NCI-H146 (cell line): ENCODE results near the gene UBA6.
"Not testable (repeated sequence)": the region's sequence is repeated elsewhere in the genome, so short reads cannot be mapped to it uniquely, and the experiment has no call there.

Source experiments
- DNase-seq: peaks from one replicate; lab custom pipeline; 2025; lab: John Stamatoyannopoulos, UW

UBA6 gene

GRCh38 chr4:67660418-67660817 is 40.5 kb downstream of the UBA6 start:
- no peak for DNase-seq

GRCh38 chr4:67659065-67659464 is 41.9 kb downstream of the UBA6 start:
- DNase-seq, result no peak

- DNase-seq, result no peak
Observed at GRCh38 chr4:67658302-67658701, 42.7 kb downstream of the UBA6 start.

DNA sequence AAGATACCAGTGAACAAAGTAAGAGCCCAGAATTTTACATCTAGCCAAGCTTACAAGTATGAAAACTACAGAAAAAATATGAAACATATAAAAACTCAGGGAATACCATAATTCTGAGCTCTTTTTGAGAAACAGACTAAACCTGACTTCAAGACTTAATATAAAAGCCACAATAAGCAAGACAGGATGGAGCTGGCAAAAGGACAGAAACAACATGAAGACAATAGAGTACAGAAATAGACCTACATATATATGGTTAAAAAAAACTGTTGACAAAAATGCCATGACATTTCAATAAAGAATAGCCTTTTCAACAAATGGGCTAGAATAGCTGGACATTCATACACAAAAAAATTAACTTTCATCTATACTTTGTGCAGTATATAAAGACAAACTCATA is 49.4 kb downstream of the UBA6 start:
- DNase-seq, result no peak

DNA sequence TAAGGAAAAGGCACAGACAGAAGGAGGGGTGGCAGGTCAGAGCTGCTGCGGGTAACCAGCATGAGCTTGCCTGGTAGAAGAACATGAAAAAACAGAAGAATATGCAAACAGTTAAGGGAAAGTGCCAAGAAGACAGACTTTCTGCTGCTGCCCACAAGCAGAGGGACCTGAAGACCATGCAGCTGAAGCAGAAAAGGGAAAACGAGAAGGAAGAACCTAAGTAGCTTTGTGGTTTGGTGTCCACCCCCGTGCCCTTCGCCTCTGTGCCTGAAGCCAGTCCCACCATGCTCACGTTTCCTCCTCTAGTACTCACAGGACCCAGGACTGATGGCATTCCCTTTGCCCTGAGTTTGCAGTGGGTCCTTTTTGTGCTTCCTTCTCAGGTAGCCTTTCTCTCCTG is 62.8 kb downstream of the UBA6 start:
- DNase-seq, result no peak

DNA sequence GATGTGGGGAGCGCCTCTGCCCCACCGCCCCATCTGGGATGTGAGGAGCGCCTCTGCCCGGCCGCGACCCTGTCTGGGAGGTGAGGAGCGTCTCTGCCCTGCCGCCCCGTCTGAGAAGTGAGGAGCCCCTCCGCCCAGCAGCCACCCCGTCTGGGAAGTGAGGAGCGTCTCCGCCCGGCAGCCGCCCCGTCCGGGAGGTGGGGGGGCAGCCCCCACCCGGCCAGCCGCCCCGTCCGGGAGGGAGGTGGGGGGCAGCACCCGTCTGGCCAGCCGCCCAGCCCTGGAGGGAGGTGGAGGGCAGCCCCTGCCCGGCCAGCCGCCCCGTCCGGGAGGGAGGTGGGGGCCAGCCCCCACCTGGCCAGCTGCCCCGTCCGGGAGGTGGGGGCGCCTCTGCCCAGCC is 64.0 kb downstream of the UBA6 start:
- DNase-seq, result not testable (repeated sequence)

DNA sequence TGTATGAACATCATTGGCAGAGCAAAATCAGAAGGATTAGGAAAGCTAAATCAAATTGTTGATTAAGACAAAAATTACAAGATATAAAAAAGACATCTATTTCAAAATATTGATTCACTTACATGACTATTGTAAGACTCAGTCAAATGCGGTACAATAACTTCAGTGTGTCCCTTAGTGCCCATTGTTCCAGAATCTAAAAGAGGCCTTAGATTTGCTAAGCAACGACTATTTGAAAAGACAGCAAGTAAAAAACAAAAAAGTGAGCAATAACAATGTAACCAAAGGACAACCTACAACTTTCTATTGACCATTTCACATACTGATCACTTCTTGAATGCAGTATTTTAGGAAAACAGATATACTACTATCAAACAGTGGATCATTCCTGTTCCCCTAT is 65.6 kb downstream of the UBA6 start:
- DNase-seq, result no peak

GRCh38 chr4:67634741-67635140 is 66.2 kb downstream of the UBA6 start:
- DNase-seq, result no peak

- DNase-seq, result no peak
Observed at GRCh38 chr4:67632492-67632891, 68.5 kb downstream of the UBA6 start.

GRCh38 chr4:67624939-67625338 is 76.0 kb downstream of the UBA6 start:
- no peak for DNase-seq

GRCh38 chr4:67616478-67616877 is 84.5 kb downstream of the UBA6 start:
- no peak for DNase-seq

GRCh38 chr4:67615119-67615518 is 85.8 kb downstream of the UBA6 start:
- DNase-seq, result no peak

GRCh38 chr4:67614186-67614585 is 86.8 kb downstream of the UBA6 start:
- no peak for DNase-seq

DNA sequence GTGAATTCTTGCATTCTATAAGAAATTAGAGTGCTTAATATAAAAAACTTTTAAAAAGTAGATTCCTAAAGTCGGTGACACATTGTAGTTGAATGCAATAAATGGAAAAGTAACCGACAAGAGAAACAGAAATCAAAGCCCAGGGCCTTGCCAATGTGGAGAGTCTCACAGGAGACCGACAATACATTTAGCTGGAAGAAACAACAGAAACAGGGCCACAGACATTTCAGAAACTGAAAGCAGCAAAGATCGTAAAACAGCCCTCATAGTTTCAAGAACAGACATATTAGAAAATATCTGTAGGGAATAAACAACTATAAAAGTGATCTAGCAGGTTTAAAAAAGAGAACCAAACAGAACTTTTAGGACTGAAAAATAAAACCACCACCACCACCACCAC is 92.9 kb downstream of the UBA6 start:
- no peak for DNase-seq

- no peak for DNase-seq
Observed at GRCh38 chr4:67604749-67605148, 96.2 kb downstream of the UBA6 start.

DNA sequence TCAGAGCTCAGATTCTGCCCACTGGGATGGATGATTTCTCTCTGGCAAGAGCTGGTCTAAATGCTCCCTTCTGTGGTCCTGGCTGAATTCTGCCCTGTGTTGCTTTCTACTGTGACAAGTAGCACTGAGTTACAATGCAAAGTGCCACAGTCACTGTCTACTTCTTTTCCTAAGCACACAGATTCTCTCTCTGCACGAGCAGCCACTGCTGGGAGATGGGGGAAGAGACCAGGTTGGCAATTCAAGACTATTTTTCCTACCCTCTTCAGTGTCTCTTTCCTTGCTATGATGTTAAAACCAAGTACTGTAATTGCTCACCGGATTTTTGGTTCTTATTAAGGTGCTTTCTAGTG is 97.0 kb downstream of the UBA6 start:
- no peak for DNase-seq

- no peak for DNase-seq
Observed at GRCh38 chr4:67603310-67604028, 97.5 kb downstream of the UBA6 start.

- no peak for DNase-seq
Observed at GRCh38 chr4:67593741-67594175, 107.2 kb downstream of the UBA6 start.

- no peak for DNase-seq
Observed at GRCh38 chr4:67587156-67587555, 113.8 kb downstream of the UBA6 start.

GRCh38 chr4:67584496-67584895 is 116.5 kb downstream of the UBA6 start:
- no peak for DNase-seq

DNA sequence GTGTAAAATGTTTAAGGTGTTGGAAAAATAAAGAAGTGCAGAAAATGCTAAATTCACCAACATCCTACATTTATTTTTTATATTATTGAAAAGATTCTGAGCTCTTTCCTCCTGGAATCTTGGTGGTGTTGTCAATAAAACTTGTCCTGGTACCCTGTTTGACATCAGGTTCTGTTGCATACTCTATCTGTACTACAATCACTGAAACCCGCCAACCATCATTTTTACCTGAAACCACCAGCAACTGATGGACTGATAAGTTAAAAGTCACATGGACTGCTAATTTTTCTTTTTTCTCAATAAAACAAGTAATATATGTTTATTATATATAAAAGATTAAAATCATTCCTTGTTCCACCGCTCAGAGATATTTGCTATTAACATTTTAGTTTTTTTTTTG is 119.0 kb downstream of the UBA6 start:
- no peak for DNase-seq

DNA sequence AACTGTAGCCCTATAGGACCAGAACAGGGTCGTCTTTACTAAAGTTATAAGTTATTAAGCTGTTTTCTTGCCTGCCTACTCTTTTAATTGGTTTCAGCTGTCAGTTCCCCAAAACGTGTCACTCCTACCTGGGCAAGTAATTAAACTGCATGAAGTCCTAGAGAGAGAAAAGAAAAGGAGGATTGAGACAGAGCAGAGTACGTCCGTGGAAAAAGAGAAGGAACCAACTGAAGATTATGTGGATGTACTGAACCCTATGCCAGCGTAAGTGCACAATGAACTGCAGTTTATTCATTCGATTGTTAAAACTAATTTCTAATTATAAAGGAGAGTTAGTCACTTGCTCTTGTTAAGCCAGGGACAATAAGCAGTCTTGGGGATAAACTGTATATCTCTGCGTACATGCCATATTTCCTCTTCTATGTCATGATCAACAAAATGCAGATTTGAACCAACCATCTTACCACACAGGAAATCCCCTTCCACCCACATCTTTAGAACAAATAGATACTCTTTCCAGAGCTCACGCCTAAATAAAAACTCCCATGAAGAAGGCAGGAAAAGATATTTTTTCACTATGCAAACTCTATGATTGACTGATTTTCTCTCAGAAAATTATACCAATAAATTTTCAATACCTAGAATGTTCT is 119.6 kb downstream of the UBA6 start:
- no peak for DNase-seq

DNA sequence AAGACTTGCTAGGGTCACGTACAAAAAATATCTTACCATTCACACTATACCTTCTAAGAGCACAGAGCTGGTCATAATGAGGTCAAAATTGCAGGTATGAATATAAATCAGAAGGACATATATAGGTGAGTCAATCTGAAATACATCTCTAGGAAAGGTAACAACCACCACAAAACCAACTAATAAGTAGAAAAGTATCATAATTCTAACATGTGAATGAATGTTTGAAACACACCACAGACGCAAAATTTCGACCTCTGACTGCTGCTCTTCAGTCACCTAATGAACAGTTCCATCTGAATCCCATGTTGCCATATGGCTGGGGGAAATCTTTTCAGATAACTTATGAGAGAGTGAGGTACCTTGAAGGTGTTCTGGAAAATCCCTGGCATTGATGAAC is 120.4 kb downstream of the UBA6 start:
- DNase-seq, result no peak

- no peak for DNase-seq
Observed at GRCh38 chr4:67576538-67576937, 124.4 kb downstream of the UBA6 start.
